ENCODE data around the gene BABAM2. TPM values are rescaled to one million over a fixed set of nuclear protein-coding genes. Genes with fewer than 3 reads are reported as not detected.

The BABAM2 gene
- total and polyA plus RNA-seq, 10 of the 15 experiments (the other 5 are each of a cell fraction or from before 2014, with no cell fraction given), result 30.7 to 59.9 (median 44.5) TPM

DNA sequence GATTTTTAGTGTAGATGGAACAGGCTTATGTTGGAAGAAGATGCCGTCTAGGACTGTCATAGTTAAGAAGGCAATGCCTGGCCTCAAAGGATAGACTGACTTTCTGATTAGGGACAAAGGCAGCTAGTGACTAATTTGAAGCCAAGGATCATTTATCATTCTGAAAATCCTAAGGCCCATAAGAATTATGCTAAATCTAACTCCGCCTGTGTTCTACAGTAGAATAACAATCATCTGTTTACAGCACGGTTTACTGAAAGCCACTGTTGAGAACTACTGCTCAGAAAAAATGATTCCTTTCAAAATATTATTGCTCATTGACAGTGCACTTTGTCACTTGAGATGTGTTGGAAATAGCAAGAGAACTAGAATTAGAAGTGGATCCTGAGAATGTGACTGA is 44.5 kb downstream of the BABAM2 start:
- Histone ChIP-seq H3K4me2 (ENCODE audit: control insufficient read depth, insufficient read depth) (no peak overlapping the region), H3K27ac (ENCODE audit: control insufficient read depth, insufficient read depth) (no peak overlapping the region), H3K27me3 (replicated peaks in 1 of 2; ENCODE audit: control insufficient read depth in 2 of 2, insufficient read depth in 2 of 2, low read length in 1 of 2) (no peaks in the 10 kb centered on the region), H4K20me1 (ENCODE audit: control insufficient read depth, insufficient read depth) (no peaks in the 10 kb centered on the region), H3K9me3 (replicated peaks; ENCODE audit: control insufficient read depth, insufficient read depth, low read length) (no peaks in the 10 kb centered on the region), H2AFZ (ENCODE audit: control insufficient read depth, low read depth, low read length) (no peak overlapping the region), H3K4me3 (no peak overlapping the region), H3K9ac (ENCODE audit: control insufficient read depth, insufficient read depth, low read length) (no peak overlapping the region), H3K4me1 (ENCODE audit: control insufficient read depth, insufficient read depth, low read length) (no peaks in the 10 kb centered on the region), H3K79me2 (ENCODE audit: control insufficient read depth, insufficient read depth, low read length) (no peaks in the 10 kb centered on the region), H3K36me3 (ENCODE audit: control insufficient read depth in 2 of 2, insufficient read depth in 2 of 2, low read length in 1 of 2) (no peaks in the 10 kb centered on the region; a peak in 2 of 4 replicates)
- no TSS peak for BruUV-seq (replicated peaks)
- FAIRE-seq (no peak), ATAC-seq (no peak), DNase-seq (ENCODE audit: low read depth, low spot score) (no peak)
- ChIA-PET RAD21 (ENCODE audit: unreplicated experiment) (no interaction called here), CTCF (no interaction called here), POLR2A (no interaction called here), SMC1A (ENCODE audit: uncharacterized antibody, unreplicated experiment) (no interaction called here)
- TF ChIP-seq, protein P1, sequence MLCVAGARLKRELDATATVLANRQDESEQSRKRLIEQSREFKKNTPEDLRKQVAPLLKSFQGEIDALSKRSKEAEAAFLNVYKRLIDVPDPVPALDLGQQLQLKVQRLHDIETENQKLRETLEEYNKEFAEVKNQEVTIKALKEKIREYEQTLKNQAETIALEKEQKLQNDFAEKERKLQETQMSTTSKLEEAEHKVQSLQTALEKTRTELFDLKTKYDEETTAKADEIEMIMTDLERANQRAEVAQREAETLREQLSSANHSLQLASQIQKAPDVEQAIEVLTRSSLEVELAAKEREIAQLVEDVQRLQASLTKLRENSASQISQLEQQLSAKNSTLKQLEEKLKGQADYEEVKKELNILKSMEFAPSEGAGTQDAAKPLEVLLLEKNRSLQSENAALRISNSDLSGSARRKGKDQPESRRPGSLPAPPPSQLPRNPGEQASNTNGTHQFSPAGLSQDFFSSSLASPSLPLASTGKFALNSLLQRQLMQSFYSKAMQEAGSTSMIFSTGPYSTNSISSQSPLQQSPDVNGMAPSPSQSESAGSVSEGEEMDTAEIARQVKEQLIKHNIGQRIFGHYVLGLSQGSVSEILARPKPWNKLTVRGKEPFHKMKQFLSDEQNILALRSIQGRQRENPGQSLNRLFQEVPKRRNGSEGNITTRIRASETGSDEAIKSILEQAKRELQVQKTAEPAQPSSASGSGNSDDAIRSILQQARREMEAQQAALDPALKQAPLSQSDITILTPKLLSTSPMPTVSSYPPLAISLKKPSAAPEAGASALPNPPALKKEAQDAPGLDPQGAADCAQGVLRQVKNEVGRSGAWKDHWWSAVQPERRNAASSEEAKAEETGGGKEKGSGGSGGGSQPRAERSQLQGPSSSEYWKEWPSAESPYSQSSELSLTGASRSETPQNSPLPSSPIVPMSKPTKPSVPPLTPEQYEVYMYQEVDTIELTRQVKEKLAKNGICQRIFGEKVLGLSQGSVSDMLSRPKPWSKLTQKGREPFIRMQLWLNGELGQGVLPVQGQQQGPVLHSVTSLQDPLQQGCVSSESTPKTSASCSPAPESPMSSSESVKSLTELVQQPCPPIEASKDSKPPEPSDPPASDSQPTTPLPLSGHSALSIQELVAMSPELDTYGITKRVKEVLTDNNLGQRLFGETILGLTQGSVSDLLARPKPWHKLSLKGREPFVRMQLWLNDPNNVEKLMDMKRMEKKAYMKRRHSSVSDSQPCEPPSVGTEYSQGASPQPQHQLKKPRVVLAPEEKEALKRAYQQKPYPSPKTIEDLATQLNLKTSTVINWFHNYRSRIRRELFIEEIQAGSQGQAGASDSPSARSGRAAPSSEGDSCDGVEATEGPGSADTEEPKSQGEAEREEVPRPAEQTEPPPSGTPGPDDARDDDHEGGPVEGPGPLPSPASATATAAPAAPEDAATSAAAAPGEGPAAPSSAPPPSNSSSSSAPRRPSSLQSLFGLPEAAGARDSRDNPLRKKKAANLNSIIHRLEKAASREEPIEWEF (IDR thresholded peaks at IDR 0.05; ENCODE audit: insufficient replicate concordance, low read depth, low read length), result no peak
- TF ChIP-seq MYC (IDR thresholded peaks at IDR 0.05; ENCODE audit: insufficient read depth, insufficient read length, insufficient replicate concordance, low read length, severe bottlenecking), result no peak
- TF ChIP-seq HDAC6 (IDR thresholded peaks at IDR 0.05; ENCODE audit: unreplicated experiment), result no peak
- TF ChIP-seq ZBED1 (IDR thresholded peaks at IDR 0.05; ENCODE audit: borderline replicate concordance), result no peak
- intact Hi-C loops (cut with micrococcal nuclease; ENCODE audit: unreplicated experiment) (no loop called here), in situ Hi-C loops (cut with MboI) (no loop called here)
- 99% methylated on average over 3 of the region's 3 CpGs for WGBS (ENCODE audit: insufficient coverage, insufficient replicate concordance, low lambda C conversion rate, missing lambda C conversion rate)
